Ovary (tissue), 3 donors: Measurements from ENCODE around the gene MID1.

Experiments used
- EP300 ChIP-seq: sonication (generic); formaldehyde crosslinking; IDR thresholded peaks from one replicate; pipeline ENCODE4 v1.6.1; 2017; ENCODE audit warnings: antibody characterized with exemption
- POLR2A ChIP-seq: fragments of 450-650 bp; IDR thresholded peaks from one replicate; pipeline ENCODE4 v1.6.1; 2017; ENCODE audit warnings: antibody characterized with exemption, mild to moderate bottlenecking, moderate library complexity
- TF ChIP-seq, protein P1 (sequence below), 3 donors: fragments of 450-650 bp in 2 of 3; fragments of 200-600 bp in 1 of 3; IDR thresholded peaks; one replicate each; pipeline versions ENCODE4 v1.5.1 to v1.8.0; 2016 to 2022; ENCODE audit warnings: antibody characterized with exemption in 3 of 3, mild to moderate bottlenecking in 1 of 3
- donor health status: DM: no; HTN: no; CAD: no.

DNA sequence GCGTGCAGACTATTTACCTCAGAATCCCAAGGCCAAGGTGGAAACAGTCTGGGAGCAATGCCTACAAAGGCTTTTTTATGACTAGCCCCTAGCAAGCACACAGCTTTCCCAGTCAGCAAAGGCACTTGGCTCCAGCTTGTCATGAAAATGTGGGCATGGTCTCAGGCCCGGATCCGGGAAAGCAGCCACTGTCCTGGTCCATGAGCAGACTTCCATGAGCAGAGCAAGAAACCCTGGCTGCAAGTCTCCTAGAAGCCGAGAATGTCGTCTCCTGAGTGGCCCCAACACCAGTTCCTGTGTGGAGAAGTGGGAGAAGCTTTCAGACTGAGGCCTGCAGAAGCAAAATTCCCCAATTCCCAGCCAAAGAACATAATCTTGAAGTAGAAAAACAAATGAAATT is 190.5 kb downstream of the MID1 start:
- TF ChIP-seq, protein P1, sequence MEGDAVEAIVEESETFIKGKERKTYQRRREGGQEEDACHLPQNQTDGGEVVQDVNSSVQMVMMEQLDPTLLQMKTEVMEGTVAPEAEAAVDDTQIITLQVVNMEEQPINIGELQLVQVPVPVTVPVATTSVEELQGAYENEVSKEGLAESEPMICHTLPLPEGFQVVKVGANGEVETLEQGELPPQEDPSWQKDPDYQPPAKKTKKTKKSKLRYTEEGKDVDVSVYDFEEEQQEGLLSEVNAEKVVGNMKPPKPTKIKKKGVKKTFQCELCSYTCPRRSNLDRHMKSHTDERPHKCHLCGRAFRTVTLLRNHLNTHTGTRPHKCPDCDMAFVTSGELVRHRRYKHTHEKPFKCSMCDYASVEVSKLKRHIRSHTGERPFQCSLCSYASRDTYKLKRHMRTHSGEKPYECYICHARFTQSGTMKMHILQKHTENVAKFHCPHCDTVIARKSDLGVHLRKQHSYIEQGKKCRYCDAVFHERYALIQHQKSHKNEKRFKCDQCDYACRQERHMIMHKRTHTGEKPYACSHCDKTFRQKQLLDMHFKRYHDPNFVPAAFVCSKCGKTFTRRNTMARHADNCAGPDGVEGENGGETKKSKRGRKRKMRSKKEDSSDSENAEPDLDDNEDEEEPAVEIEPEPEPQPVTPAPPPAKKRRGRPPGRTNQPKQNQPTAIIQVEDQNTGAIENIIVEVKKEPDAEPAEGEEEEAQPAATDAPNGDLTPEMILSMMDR (IDR thresholded peaks at IDR 0.05), result no peak
- TF ChIP-seq POLR2A (no peak), EP300 (no peak)
